ENCODE results near the gene TIMP4.

TIMP4 gene

DNA sequence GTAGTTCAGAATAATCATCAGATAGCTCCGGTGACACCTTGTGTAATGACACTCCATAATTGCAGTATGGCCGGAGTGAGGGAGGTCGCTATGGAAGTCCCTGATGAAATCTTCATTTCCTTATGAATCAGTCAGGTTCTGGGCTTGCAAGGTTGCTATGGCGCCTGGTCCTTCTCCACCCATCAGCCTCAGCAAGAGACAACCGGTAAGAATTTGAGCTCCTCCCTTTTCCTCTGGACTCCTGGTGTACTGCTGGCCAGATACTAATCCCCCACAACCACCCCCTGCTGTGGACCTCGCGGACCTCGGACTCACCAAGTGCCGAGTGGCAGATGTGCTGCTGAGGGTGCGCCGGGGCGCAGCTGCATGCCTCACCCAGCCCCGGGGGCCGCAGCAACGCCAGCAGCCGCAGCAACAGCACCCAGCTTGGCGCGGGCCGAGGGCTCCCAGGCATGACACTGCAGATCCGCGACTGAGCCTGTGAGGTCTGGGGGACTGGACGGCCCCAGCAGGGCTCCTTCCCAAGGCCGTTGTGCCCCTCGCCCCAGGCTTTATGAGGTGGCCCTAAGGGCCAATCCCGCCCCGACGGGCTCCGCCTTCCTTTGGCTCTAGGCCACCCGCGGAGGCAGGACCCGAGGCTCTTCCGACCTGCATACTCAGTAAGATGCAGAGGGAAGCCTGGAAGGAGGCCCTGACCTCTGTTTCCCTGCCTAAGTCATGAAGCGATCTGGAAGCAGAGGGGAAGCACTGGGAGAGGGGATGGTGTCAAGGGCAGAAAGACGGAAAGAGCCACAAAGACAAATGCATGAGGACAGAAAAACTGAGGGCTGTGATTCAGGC, at the start of gene TIMP4:
TIMP4 (minus strand) TSS at position 526 of the 840 bp plus-strand sequence; CDS start at position 454, 72 bp downstream.
- FAIRE-seq = no peak
- no peak for DNase-seq (ENCODE audit: extremely low spot score, insufficient read length, low read depth)

DNA sequence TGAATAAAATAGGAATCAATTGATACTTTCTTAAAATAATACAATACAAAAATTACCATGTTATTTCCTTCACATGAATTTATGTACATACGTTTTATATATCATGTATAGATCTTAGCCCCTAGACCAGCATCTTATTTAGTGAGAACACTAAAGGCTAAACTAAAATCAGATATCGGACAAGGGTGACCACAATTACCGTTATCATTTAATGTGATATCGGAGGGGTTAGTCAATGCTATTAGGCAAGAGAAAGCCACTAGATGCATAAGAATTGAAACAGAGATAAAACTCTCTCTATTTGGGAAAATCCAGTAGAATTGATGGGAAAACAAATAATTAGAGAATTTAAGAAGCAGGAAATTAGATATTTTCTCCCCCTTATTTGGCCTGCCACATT, 46.5 kb upstream of the TIMP4 start:
- no peak for FAIRE-seq

DNA sequence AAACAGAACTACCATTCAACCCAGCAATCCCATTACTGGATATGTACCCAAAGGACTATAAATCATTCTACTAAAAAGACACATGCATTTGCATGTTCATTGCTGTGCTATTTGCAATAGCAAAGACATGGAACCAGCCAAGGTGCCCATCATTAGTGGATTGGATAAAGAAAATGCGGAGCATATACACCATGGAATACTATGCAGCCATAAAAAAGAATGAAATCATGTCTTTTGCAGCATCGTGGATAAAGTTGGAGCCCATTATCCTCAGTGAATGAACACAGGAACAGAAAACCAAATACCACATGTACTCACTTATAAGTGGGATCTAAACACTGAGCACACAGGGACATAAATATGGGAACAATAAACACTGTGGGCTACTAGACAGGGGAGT, 43.1 kb upstream of the TIMP4 start:
- FAIRE-seq = no peak

More for the DNA sequence above, 46.5 kb upstream of the TIMP4 start:
- no peak for DNase-seq (ENCODE audit: extremely low spot score, insufficient read length, low read depth)

DNA sequence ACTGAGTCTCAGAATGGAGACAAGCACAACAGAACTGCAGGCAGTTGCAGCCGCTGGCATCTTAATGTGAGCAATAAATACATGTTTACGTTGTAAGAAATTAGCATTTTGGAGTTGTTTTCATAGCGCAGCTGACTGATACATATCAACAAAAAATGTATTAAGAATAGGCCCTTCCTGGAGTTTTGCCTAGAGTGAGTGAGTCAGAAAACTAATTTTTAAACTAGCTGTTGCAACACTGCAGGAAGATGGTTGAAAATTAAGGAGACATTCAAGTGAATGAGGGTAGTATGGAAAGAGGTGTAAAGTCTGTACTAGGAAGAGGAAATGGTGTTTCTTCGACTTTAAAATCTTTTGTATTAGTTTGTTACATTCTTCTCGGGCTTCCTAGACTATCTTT, 39.6 kb upstream of the TIMP4 start:
- no peak for DNase-seq (ENCODE audit: extremely low spot score, insufficient read length, low read depth)

More for the DNA sequence above, 43.1 kb upstream of the TIMP4 start:
- DNase-seq (ENCODE audit: extremely low spot score, insufficient read length, low read depth) = no peak

DNA sequence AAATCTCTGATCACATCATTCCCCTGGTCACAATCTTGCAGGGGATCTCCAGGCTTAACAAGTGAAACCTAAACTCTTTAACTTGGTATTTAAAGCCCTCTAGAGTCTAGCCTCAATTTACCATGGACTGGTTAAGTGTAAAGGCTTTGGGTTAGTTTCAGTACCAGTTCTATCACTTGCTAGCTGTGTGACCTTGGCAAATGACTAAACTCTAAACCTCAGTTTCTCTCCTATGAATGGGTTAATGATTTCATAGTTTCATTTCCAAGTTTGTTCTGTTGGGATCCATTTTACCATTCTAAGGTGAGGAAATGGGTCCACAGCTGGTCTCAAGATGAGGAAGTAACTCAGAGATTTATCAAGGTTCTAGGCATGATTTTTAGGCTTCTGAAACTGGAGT, 38.8 kb upstream of the TIMP4 start:
- FAIRE-seq (peak; percentile 77), DNase-seq (ENCODE audit: extremely low spot score, insufficient read length, low read depth) (no peak)

More for the DNA sequence above, 39.6 kb upstream of the TIMP4 start:
- no peak for FAIRE-seq

DNA sequence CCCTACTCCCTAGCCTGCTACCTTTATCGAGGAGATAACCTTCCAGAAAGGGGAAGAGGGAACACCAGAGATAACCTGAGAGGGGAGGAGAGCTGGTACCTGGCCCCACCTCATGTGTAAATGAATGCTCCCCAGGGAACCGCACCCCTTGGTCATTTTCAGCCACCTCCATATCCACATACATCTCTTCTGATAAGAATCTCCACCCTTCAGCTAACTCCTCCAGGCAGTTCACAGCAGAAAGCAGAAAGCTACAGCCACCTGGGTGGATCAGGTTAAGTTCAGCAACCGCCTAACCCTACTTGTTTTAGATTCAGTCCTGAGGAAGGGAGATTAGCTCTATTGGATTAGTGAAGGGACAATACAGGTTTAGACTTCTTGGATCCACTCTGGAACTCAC, 38.0 kb upstream of the TIMP4 start:
- FAIRE-seq (no peak), DNase-seq (ENCODE audit: extremely low spot score, insufficient read length, low read depth) (no peak)

DNA sequence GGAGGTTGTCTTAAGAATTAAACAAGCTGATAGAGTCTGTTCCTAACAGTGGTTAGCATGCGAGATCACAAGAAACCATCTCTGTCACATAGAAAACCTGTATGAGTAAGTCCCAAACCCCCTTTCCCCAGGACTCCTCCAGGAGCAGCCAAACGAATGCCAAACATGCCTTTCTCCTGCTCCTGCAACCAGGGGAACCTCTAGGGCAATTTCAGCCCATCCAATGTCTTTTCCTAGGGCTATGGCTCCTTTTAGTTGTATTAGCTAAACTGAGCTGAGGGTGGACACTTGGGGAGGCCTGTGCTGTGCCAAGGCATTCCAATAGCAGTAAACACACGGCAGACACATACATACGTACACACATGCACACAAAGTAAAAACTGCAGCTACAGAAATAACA, 36.5 kb upstream of the TIMP4 start:
- DNase-seq (ENCODE audit: extremely low spot score, insufficient read length, low read depth) (no peak), FAIRE-seq (no peak)

DNA sequence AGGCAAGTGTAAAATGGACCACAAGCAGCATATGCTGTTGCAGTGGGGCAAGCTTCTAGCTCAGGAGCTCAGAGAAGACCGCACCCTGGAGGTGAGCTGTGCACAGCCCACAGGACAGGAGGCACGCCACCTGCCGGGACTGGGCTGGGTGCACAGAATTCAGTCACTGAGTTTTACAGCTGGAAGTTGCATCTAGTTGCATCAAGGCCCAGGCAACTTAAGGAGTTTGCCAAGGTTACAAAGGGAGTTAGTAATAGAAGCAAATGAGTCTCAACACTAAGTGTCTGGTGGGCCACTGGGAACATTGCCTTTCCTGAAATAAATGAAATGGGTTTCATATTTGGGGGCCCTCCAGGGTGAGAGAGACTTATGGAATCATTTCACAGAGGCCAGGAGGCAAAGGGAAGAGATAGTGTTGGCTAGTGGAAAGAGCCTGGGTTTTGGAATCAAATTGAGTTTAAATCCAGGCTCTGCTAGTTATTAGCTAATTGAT, 36.0 kb upstream of the TIMP4 start:
- DNase-seq (ENCODE audit: extremely low spot score, insufficient read length, low read depth) = no peak
- FAIRE-seq = peak; percentile 85

DNA sequence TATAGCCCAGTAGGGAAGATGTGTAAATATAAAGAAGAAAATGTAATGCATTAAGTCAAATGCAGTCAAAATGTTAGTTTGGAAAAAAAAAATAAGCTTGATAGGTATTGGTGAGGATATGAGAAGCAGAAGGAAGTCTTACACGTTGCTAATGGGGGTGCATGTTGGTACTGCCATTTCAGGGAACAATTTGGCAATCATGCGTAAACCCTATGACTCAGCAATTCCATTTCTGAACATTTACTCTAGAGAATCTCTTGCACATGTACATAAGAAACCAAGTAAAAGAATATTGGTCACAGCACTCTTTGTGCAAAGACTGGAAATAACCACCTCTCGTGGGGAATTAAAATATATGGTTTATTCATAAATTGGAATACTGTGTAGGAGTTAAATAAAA, 35.5 kb upstream of the TIMP4 start:
- DNase-seq (ENCODE audit: extremely low spot score, insufficient read length, low read depth) (no peak), FAIRE-seq (no peak)

DNA sequence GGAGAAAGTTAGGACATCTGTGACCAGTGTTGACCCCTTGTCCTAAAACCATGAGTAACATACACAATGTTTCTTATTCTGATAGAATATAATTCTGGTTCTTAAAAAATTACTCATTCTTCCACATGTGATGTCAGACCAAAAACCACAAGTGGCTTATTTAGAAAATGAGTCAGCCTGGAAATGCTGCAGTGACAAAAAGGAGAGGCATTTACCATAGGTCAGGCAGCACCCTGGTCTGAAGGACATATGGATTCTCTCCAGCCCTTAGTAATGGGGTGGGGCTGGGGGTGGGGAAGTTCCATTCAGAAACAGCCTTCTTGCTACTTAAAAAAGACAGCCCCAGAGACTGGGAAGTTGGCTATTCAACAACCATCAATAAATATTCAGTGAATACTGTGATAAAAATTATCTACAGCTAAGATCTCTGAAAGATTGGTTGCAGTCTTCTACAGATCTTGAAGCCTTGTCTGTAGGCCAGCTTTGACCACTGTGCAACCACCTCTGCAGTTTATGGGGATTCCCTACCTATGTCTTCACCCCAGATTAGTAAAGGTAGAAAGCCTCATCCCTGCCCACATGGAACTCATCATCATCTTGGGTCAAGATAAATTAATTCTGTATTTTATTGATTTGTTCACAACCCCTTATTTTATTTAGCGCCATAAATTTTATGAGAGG, 34.9 kb upstream of the TIMP4 start:
- FAIRE-seq = peak; percentile 68
- peak; percentile 18 for DNase-seq (ENCODE audit: extremely low spot score, insufficient read length, low read depth)

DNA sequence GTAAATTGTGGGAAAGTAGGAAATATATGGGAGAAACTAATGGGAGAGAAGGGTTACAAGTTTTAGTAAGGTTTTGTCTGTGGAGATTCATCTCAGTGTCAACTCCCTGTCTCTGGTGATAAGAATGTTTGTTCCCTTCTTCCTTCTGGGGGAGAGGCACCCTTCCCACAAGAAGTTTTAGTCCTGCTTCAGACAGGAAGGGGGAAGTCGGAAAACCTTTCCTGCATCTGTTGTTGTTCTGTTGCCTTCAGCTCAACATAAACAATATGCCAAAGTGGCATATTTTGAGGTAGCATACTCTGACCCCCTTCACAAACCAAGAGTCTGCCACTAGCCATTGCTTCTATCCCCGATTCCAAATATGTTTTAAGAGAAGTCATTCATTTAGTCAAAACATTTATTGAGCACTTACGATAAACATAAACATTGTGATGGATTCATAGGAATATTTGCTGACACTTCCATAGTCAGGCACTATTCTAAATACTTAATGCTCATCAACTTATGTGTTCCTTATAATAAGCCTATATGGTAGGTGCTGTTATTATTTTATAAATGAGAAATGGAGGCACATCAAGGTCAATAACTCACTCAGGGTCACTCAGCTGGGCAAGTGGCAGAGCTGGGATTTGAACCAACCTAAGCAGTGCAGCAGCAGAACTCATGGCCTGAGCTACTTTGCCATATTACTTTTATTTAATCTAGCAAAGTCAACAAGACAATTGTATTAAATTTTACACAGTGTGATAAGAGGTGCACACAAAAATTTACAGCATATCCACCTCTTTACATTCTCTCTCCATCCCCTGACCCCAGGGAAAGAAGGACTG, 34.2 kb upstream of the TIMP4 start:
- FAIRE-seq = no peak
- no peak for DNase-seq (ENCODE audit: extremely low spot score, insufficient read length, low read depth)

DNA sequence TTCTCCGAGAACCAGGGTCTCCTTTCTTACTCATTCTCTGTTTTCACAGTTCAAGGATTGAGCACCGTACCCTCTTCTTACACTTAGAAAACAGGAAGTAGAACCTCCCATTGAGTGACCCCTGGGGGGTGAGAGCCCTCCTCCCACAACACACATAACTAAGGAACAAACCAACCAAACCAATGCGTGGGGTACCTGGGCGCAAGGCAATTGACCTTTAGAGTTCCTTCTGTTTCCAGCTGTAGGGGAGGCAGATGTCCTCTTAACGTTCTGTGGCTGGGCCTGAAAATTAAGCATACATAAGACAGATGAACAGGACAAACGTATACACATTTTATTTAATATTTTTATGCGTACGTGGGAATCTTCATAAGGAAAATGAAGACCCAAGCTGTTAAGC, 33.5 kb upstream of the TIMP4 start:
- FAIRE-seq (no peak), DNase-seq (ENCODE audit: extremely low spot score, insufficient read length, low read depth) (no peak)

DNA sequence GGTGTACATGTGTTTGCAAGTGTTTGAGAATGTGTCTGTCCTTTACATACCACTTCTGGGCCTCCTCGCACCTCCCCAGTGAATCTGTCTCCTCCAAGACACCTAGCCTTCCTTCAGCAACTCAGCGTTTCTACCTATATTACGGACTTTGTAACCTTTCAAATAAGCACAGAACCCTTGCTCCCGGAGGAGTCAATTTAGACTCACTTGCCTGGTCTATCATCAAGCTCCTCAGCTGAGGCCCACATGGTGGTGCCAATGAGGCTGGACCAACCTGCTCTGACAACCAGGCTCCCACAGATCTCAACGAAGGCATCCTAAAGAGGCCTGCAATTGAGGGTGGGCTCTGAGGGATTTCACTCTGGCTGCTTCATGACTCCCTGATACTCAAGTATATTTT, 32.8 kb upstream of the TIMP4 start:
- no peak for DNase-seq (ENCODE audit: extremely low spot score, insufficient read length, low read depth)
- no peak for FAIRE-seq

DNA sequence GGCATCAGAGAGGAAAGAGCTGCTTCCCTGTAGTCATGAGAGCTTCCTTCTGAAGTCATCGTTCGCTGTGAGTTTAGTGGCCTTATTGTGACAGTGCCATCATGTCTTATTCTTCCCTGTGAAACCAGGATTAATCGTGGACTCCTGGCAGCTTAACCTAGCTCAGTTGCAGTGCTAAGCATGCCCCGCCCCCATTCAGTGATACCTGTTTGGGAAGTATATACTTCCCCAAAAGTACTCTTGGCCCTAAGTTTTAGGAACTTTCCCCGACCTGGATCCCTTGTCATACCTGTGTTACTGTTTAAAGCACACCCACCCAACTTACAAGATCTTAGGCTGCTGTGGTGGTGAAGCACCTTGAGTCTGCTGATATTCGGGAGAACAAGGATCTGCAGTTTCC, 32.1 kb upstream of the TIMP4 start:
- FAIRE-seq (no peak), DNase-seq (ENCODE audit: extremely low spot score, insufficient read length, low read depth) (no peak)

DNA sequence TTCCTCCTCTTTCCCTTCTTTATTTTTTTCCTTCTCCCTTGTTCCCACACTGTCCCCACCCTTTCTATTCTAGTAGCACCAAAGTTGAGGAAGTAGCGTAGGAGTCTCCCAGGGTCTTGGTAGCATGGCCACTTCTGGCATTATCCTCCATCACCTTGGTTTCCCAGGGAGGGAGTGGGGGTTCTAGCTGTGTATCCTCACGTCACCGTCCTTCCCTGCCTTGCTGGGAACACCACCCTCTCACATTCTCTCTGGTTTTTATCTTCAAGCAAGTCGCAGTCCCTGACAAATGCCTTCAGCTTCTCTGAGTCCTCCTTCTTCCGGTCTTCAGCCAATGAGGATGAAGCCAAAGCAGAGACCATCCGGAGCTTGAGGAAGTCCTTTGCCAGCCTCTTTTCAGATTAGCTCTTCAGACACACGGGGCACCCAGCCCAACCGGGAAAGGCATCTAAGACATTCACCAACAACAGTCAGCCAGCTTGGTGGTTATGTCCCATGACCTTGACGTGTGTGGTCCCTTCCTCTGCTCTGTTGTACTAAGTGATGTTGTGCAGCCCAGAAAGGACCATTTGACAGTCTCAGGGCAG, 31.6 kb upstream of the TIMP4 start:
- DNase-seq (ENCODE audit: extremely low spot score, insufficient read length, low read depth) (no peak), FAIRE-seq (no peak)

DNA sequence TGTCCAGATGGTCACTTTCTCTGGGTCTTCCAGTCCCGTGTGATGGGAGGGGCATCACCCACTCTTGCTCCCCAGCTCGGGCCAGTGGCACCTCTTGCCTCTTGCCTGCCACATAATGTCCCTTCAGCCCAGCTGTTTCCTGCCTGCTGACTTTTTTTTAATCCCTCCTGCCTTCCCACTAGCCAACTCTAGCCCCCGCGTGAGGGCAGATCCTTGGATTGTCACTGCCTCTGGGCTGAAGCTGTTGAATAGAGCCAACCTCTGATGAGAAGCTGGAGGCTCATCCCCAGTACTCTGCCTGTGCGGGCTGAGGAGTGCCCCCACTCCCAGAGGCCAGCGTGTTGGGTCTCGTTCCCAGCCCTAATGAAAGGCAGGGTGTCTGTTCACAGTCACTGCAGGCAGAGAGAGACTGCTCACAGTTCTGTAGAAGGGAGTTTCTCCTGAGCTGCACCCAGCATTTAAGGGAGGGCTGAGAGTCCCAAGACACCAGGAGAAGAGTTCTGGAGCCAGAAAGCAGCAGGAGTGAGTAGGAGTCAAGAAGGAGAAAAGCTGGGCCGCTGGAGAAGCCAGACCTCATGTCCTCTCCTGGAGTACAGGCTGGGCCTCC, 30.1 kb upstream of the TIMP4 start:
- no peak for DNase-seq (ENCODE audit: extremely low spot score, insufficient read length, low read depth)
- no peak for FAIRE-seq

DNA sequence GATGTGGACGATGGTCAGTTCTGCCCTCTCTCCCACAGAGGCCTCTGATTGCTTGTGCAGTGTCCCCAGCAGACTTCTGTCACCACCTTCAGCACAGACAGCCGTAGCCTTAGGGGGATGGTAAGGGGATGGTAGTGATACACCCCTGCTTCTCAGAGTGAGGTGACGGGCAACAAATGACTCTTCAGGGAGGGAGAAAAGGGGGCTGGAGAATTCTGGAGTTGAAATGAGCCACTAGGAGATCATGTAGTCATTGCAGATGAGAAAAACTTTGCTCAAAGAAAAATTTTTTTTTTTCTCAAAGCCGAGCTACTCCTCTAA, 29.6 kb upstream of the TIMP4 start:
- DNase-seq (ENCODE audit: extremely low spot score, insufficient read length, low read depth) (no peak), FAIRE-seq (no peak)

DNA sequence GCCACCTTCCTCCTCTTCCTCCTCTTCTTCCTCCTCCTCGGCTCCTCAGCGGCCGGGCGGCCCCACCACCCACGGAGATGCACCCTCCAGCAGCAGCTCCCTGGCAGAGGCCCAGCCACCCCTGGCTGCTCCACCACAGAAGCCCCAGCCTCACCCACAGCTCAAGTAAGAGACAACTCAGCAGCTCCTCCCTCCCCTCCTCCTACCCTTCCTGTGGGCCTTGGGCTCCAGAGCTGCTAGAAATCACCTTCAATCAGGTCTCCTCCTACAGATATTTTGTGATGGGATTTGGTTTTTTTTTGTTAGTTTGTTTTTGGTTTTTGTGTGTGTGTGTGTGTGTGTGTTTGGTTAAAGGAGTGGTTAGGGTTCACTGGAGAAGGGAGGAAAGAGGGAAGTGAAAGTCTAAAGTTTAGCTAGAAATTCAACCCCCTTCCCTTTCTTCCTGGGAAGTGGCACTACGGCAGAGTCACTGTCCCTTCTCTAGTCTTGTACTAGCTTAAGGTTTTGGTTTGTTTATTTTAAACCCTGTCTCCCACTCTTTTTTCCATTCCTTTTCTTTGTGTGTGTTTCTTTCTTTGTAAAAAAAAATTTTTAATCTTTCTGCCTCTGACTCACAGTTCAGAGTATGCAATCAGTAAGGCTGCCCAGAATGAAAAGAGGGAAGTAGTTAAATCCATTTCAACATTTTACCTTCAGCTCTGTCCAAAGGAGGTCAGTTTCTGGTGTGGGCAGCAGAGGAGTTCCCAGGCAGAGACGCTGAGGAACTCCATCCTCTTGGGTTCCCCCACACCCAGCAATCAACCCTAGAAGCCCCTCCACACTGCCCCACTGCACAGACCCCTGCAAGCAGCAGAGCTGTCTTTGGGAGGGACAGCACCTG, 29.0 kb upstream of the TIMP4 start:
- peak; percentile 93 for FAIRE-seq
- peak; percentile 37 for DNase-seq (ENCODE audit: extremely low spot score, insufficient read length, low read depth)

All from GM18507 (cell line).